ENCODE data around the gene GAMT.

DNA sequence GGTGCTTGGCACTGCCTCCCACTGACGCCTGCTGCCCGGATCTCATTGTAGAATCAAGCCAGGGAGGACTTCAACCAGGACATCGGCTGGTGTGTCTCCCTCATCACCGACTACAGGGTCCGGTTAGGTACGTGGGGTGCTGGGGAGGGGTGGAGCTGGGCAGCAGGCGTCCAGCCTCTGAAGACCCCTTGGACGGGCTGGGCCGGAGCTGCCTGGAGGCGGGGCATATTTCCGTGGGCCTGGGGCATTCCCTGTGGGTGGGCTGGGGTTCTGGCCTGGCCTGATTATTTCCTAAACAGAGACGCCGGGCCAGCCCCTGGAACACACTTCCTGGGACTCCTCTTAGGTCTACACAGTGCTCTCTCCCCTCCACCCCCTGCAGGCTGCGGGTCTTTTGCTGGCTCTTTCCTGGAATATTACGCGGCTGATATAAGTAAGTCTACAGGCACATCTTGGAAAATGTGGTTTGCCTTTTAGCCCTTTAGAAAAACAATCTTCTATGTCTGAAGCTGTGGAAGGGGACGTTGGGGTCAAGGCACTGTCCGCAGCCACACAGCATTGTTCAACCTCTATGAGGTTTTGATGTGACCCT, 32.0 kb downstream of the GAMT start:
- no peak for TF ChIP-seq CTCF (IDR thresholded peaks at IDR 0.05; ENCODE audit: poor library complexity)
- no peak for TF ChIP-seq EZH2 (IDR thresholded peaks at IDR 0.05; ENCODE audit: borderline replicate concordance)

All from hepatocyte (in vitro differentiated cells).